RCC 7860 (cell line): ENCODE data around the gene TMEM151B.

ENCODE experiments used
- DNase-seq: peaks from one replicate; pipeline ENCODE4 v3.0.0-alpha.2; 2015; ENCODE audit warnings: low spot score
- FAIRE-seq: peaks from 2 replicates; lab custom pipeline; 2012; peaks lifted over from hg19 to GRCh38; lab: Jason Lieb, UNC

The TMEM151B gene

DNA sequence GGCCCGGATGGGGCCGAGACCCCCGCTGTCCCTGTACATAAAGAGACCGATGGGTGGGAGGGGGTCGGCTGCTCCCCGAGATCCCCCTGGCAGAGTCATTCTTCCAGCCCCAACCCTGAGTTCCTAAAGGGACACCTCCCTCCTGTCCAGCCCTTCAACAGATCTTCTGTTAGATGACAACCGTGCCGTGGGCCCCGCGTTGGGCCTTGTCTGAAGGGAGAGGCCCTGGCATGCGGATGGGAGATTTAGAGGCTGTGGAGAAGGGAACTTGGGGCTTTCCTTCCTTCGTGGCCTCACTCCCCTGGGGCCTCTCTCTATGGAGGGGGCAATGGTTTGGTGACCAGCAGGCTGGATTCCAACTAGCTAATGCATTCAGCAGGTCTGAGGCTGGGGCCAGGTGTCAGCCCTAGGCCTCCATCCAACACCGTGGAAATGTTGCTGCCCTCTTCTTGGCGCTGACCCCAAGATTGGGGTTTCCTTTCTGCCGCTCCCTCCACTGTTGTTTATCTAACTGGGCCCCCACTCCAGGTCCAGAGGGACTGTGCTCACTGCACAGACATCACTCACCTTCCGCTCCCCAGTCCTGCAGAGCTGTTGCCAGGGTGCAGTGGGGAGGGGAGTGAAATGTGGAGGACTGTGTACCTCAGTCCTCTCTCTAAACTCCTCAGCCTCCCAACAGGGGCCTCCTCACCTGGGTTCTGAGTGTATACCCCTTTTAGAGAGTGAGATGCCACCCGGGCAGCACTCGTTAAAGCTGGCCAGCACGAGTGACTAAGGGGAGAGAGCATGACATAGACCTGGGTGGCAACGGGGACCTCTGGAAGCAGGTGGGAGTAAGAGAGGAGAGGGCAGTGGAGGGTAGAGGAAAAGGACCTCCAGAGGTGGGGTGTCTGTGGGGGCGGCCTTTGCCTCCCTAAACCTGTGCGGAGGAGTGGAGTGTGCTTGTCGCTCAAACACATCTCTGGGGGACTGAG, 6.7 kb downstream of the TMEM151B start:
- FAIRE-seq: no peak

GRCh38 chr6:44277763-44278162, 7.5 kb downstream of the TMEM151B start:
- no peak for DNase-seq
- no peak for FAIRE-seq

More for the DNA sequence above, 6.7 kb downstream of the TMEM151B start:
- DNase-seq: no peak

DNA sequence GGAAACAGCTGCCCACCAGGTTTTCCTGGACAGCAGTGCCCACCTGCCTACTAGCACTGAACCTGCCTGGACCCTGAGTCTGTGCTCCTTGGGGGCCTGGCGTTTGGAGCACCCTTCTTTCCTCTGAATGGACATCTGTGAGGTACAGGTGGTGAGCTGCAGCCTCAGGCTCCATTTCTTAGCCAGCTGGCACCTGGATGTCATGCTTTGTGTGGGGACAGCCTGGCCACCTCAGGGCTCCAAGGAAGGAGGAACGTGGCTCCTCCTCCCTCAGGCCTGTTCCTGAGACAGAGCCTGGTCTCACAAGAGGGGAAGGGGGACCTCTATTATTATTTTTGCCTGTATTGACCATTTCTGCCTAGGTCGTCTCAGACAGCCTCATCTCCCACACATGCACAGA, 8.1 kb downstream of the TMEM151B start:
- DNase-seq (no peak), FAIRE-seq (no peak)

DNA sequence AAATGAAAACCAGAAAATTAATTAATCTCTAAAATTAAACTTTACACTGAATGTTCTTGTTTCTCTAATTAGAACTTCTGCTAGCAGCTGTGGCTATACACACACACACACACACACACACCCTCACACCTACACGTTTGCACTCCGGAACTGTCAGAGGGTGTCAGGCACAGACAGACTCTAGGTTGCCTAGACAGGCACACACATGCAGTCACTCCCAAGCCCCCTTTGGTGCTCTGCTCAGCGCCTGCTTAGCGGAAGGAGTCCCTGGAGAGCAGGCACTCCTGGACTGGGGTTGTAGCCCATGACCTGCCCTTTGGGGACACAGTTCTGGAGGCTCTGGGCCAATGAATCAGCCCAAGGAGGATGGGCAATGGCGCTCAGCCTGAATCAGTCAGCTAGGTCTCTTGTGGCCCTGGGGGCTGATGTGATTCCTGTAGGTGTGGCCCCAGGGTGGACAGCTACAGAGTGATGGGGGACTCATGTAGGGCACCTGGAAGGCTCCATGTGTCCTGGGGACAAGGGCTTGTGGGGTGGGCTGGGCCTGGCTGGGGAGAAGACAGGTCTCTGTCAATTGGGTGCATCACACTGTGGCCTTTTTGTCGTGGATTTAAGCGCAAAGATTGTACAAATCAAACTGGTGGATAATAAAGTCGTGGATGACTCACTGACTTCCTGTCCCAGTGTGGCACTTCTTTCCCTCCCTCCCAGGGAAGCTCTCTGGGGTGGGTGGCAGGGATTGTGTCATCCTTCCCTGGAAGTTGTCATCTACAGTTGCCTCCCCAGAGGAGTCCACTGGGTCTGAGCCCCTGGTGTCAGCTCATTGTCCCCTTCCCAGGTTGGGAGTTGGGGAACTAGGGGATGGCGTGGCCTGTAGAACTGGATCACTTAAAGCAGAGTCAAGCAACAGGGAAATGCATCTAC, 8.8 kb downstream of the TMEM151B start:
- DNase-seq: peak; percentile 42

GRCh38 chr6:44284121-44284520, 13.9 kb downstream of the TMEM151B start:
- FAIRE-seq: no peak
- no peak for DNase-seq

More for the DNA sequence above, 8.8 kb downstream of the TMEM151B start:
- no peak for FAIRE-seq

DNA sequence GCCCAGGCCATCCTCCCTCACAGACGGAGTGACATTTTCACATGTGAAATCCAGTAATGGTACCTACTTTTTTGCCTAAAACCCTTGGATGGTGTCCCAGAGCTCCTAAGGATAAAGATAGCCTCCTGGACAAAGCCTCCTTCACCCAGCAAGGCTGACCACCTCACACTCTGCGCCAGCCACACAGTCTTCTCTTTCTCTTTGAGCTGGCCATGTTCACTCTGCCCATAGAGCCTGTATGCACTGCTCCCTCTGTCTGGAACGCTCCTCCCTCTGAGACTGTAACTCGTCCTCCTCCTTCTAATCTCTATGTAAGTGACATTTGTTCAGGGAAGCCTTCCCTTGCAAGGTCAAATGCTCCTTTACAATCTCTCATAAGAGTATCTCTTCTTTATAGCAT, 14.6 kb downstream of the TMEM151B start:
- no peak for FAIRE-seq
- DNase-seq: no peak

GRCh38 chr6:44285552-44286284, 15.5 kb downstream of the TMEM151B start:
- FAIRE-seq: no peak
- DNase-seq: no peak

GRCh38 chr6:44286285-44286565, 16.0 kb downstream of the TMEM151B start:
- DNase-seq (no peak), FAIRE-seq (no peak)

- no peak for FAIRE-seq
Observed at GRCh38 chr6:44286747-44287146, 16.5 kb downstream of the TMEM151B start.

GRCh38 chr6:44289726-44290260, 19.5 kb downstream of the TMEM151B start:
- DNase-seq (no peak), FAIRE-seq (no peak)

More at GRCh38 chr6:44286747-44287146, 16.5 kb downstream of the TMEM151B start:
- no peak for DNase-seq

- FAIRE-seq (no peak), DNase-seq (no peak)
Observed at GRCh38 chr6:44291841-44292240, 21.6 kb downstream of the TMEM151B start.

- FAIRE-seq: no peak
Observed at GRCh38 chr6:44292661-44293365, 22.6 kb downstream of the TMEM151B start.

DNA sequence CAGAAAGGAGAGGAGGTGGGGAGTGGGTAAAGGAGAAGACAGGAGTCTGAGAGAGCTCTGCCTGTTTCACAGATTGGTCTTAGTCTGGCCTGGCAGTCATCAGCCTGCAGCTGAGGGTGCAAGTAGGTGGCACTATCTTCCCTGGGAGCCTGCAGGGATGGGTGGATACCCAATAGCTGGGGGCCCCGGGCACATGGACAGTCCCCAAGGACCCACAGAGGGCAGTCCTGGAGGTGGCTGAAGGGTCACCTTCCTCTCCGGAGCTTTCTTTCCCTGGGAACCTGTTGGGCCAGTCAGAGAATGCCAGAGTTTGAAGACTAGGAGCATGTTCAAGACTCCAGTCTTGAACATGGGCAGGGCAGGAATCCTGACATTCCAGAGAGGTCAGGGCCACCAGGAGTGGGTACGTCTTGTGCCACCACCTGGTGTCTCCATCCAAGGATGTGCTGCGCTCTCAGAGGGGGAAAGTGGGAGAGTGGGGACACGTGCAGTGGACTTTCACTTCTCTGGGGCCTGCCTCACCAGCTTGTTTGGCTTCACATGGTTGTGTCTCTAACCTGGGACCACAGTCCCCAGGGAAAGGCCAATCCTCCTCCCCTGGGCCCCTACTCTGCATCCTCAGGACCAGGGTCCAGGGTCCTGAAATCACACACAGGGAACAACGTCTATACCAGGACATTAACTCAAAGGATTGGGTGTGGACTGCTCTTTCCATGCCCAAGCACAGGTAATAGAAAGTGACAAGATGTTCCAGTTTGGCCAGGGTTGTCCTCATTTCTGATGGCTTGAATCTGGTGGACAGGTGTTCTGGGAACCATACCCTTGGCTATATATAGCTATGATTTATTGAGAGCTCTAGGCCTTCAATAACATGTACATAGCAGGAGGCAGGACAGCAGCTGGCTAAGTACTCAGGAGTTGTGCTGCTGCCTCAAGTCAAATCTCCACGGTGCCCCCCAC, 24.9 kb downstream of the TMEM151B start:
- no peak for DNase-seq
- no peak for FAIRE-seq

More at GRCh38 chr6:44292661-44293365, 22.6 kb downstream of the TMEM151B start:
- DNase-seq: no peak

GRCh38 chr6:44297063-44298038, 27.1 kb downstream of the TMEM151B start:
- no peak for DNase-seq
- FAIRE-seq: no peak

DNA sequence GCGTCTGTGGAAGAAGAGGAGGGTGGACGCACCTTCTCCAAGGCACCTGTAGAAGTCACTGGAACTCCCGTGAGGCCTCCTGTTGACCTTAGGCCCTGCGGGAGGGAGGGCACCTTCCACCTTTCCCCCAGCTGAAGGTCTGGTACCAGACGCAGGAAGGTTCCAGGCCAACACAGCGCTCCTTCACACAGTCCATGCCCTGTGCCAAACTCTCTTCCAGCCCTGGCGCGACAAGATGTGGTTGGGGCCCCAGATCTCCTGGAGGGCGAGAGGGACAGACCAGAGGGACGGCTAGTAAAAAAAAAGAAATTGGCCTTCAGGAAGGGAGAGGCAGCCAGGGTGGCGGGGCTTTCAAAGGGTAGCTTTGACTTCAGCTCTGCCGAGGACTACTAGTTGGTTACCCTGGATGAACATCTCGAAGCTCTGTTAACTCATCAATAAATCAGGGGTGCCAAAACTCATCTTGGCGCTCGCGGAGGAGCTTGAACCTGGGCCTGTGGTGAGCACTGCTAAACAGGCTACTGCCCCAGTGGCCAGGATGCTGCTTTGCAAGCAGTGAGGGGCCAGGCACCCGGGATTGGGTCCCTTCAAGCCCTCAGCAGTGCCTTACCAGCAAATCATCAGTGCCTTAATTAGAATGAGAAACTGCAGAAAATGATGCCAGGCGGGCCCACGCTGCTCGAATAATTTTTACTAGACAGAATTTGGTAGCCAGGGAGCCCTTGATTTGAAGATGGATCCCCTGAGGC, 28.0 kb downstream of the TMEM151B start:
- FAIRE-seq (no peak), DNase-seq (no peak)

DNA sequence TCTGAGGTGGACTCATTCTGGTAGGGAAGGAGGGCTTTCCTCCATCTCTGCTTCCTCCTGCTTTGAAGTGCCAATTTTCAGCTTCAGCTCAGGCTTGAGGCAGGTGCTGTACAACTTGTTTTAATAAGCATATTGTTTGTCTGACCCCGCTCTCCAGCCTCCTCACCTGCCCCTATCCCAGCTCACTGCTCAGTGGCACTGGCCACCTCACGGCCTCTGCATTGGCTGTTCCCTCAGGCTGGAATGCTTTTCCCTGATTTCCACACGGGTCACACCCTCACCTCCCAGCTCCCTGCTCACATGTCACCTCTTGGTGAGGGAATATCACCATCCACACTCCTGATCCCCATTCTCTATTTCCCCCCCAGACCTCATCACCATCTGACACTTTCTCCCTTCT, 28.6 kb downstream of the TMEM151B start:
- FAIRE-seq: no peak
- no peak for DNase-seq

DNA sequence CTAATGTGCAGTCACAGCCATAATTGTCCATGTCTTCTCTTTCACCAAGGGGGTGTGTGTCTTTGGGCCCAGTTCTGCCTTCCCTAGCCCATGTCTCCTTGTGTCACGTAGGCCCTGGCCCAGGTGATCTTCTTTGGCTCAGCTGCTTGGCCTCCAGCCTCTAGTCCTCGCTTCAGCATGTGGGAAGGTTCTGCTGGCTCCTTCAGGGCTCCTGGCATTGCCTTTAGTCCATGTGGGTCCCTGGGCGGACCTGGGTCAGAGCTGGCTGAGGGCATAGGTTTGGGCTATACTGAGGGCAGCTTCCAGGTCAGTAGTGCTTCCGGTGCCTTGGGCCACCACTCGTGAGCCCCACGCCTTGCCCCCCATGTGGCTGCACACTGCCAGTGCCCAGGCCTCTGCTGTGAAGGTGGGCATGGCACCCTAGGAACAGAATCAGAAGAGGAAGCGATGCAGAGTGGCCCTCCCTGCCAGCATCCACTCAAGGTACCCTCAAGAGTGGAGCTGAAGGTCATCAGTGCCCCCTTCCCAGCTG, 30.1 kb downstream of the TMEM151B start:
- FAIRE-seq (no peak), DNase-seq (no peak)
